IMR-90 (cell line): Measurements from ENCODE around the gene RGS3. TPM values are rescaled to one million over a fixed set of nuclear protein-coding genes. Genes with fewer than 3 reads are reported as not detected.

Experiments
- ATAC-seq: fragments of 200-7000 bp; cut with Tn5 transposase; 2 replicates; pipeline ENCODE4 v1.9.1; 2020; ENCODE audit warnings: low read depth, mild to moderate bottlenecking, moderate library complexity
- BruUV-seq: library from RNA; stranded (reverse); fragments of 400-500 nt; replicated peaks from 2 replicates; lab custom pipeline; 2021; lab: Mats Ljungman, UMichigan
- CTCF ChIA-PET: fragments of 300-600 bp; formaldehyde crosslinking; extraction: SDS; loops from one replicate; lab custom pipeline; 2021; ENCODE audit warnings: antibody characterized with exemption; lab: Yijun Ruan, JAX
- POLR2A ChIA-PET: fragments of 300-600 bp; sonication (Branson Sonifier 250); formaldehyde crosslinking; loops from one replicate; lab custom pipeline; 2022; ENCODE audit warnings: antibody characterized with exemption; ENCODE audit not compliant: unreplicated experiment; lab: Charles Lee
- DNase-seq: peaks from one replicate; pipeline ENCODE4 v3.0.0; 2013
- H2AFZ ChIP-seq: replicated peaks from 2 replicates; pipeline ENCODE3; 2013; ENCODE audit warnings: low read length, mild to moderate bottlenecking; ENCODE audit not compliant: poor library complexity
- H2AK5ac ChIP-seq: 2 replicates; pipeline ENCODE4 v1.6.1; 2013; ENCODE audit warnings: low read depth, low read length, inconsistent platforms
- H2AK9ac ChIP-seq: replicated peaks from 2 replicates; pipeline ENCODE3; 2013; ENCODE audit warnings: mild to moderate bottlenecking, low read depth, low read length, moderate library complexity; ENCODE audit not compliant: poor library complexity
- H2BK120ac ChIP-seq: 2 replicates; pipeline ENCODE4 v1.6.1; 2013; ENCODE audit warnings: low read depth, low read length, inconsistent platforms
- H2BK15ac ChIP-seq: 3 replicates; pipeline ENCODE4 v1.6.1; 2013; ENCODE audit warnings: low read depth, low read length, inconsistent platforms
- H2BK20ac ChIP-seq: 2 replicates; pipeline ENCODE4 v1.6.1; 2013; ENCODE audit warnings: low read depth, mild to moderate bottlenecking, inconsistent platforms, low read length, moderate library complexity
- H2BK5ac ChIP-seq: 2 replicates; pipeline ENCODE4 v1.6.1; 2013; ENCODE audit warnings: mild to moderate bottlenecking, low read depth, low read length, inconsistent platforms; ENCODE audit not compliant: poor library complexity, severe bottlenecking
- H3K14ac ChIP-seq: replicated peaks from 2 replicates; pipeline ENCODE4 v1.6.1; 2013; ENCODE audit warnings: low read depth, low read length, inconsistent platforms
- H3K18ac ChIP-seq: 2 replicates; pipeline ENCODE4 v1.6.1; 2013; ENCODE audit warnings: low read depth, low read length, control low read depth
- H3K23ac ChIP-seq: 2 replicates; pipeline ENCODE4 v1.6.1; 2013; ENCODE audit warnings: low read depth, low read length, inconsistent platforms
- H3K27ac ChIP-seq: 2 replicates; pipeline ENCODE4 v1.5.1; 2013; ENCODE audit warnings: mild to moderate bottlenecking, control low read depth, low read length; ENCODE audit not compliant: insufficient read depth
- H3K27me3 ChIP-seq: 2 replicates; pipeline ENCODE4 v1.6.1; 2013; ENCODE audit warnings: low read length; ENCODE audit not compliant: control insufficient read depth, insufficient read depth
- H3K36me3 ChIP-seq: 2 replicates; pipeline ENCODE4 v1.6.1; 2013; ENCODE audit warnings: low read length, mixed read lengths; ENCODE audit not compliant: control insufficient read depth, insufficient read depth
- H3K4ac ChIP-seq: 2 replicates; pipeline ENCODE4 v1.6.1; 2013; ENCODE audit warnings: low read depth, low read length, inconsistent platforms
- H3K4me1 ChIP-seq: 2 replicates; pipeline ENCODE4 v1.6.1; 2013; ENCODE audit warnings: low read length, mixed read lengths; ENCODE audit not compliant: control insufficient read depth, insufficient read depth
- H3K4me2 ChIP-seq: 2 replicates; pipeline ENCODE4 v1.6.1; 2013; ENCODE audit warnings: low read depth, mild to moderate bottlenecking, control low read depth, low read length, moderate library complexity
- H3K4me3 ChIP-seq: 2 replicates; pipeline ENCODE4 v1.5.1; 2013; ENCODE audit warnings: low read depth, mild to moderate bottlenecking, control low read depth, low read length, moderate library complexity; ENCODE audit not compliant: insufficient read depth
- H3K56ac ChIP-seq: 2 replicates; pipeline ENCODE4 v1.6.1; 2013; ENCODE audit warnings: low read length, inconsistent platforms; ENCODE audit not compliant: insufficient read depth; ENCODE audit errors: extremely low read depth
- H3K79me1 ChIP-seq, 2 experiments: 2 replicates each; pipeline ENCODE4 v1.6.1; 2013; ENCODE audit warnings: low read length in 2 of 2, inconsistent platforms in 1 of 2, low read depth in 1 of 2
- H3K9ac ChIP-seq: 2 replicates; pipeline ENCODE4 v1.6.1; 2013; ENCODE audit warnings: low read depth, low read length, control low read depth
- H3K9me1 ChIP-seq: 2 replicates; pipeline ENCODE4 v1.6.1; 2013; ENCODE audit warnings: low read length, inconsistent platforms; ENCODE audit not compliant: insufficient read depth
- H3K9me3 ChIP-seq: 2 replicates; pipeline ENCODE4 v1.6.1; 2013; ENCODE audit warnings: low read length; ENCODE audit not compliant: control insufficient read depth, insufficient read depth
- H4K20me1 ChIP-seq: 2 replicates; pipeline ENCODE4 v1.6.1; 2013; ENCODE audit warnings: low read length, inconsistent platforms; ENCODE audit not compliant: insufficient read depth
- H4K5ac ChIP-seq: 2 replicates; pipeline ENCODE4 v1.6.1; 2013; ENCODE audit warnings: mild to moderate bottlenecking, low read depth, low read length, control low read depth
- H4K8ac ChIP-seq, 2 experiments: 2 replicates each; pipeline ENCODE4 v1.6.1; 2013; ENCODE audit warnings: low read depth in 2 of 2, low read length in 2 of 2, control low read depth in 1 of 2, inconsistent platforms in 1 of 2
- H4K91ac ChIP-seq: 2 replicates; pipeline ENCODE4 v1.6.1; 2013; ENCODE audit warnings: low read depth, low read length, inconsistent platforms; ENCODE audit not compliant: insufficient read depth
- CHD1 ChIP-seq: IDR thresholded peaks from 2 replicates; pipeline ENCODE4 v1.6.1; 2012; ENCODE audit warnings: low read depth, low read length, improper control_type of control experiment
- CTCF ChIP-seq: conservative IDR thresholded peaks from 2 replicates; pipeline ENCODE4 v1.5.1; 2012; ENCODE audit warnings: mild to moderate bottlenecking, low read depth, low read length, improper control_type of control experiment
- FOS ChIP-seq: fragments of 150-350 bp; IDR thresholded peaks from 2 replicates; pipeline ENCODE4 v1.6.1; 2016; ENCODE audit warnings: low read depth, low read length
- MAFK ChIP-seq: IDR thresholded peaks from 2 replicates; pipeline ENCODE4 v1.6.1; 2012; ENCODE audit warnings: low read depth, low read length, improper control_type of control experiment
- MAZ ChIP-seq: IDR thresholded peaks from 2 replicates; pipeline ENCODE4 v1.6.1; 2012; ENCODE audit warnings: low read depth, mild to moderate bottlenecking, low read length, improper control_type of control experiment, moderate library complexity, borderline replicate concordance
- MXI1 ChIP-seq: IDR thresholded peaks from 2 replicates; pipeline ENCODE4 v1.6.1; 2012; ENCODE audit warnings: low read depth, mild to moderate bottlenecking, low read length, moderate library complexity, borderline replicate concordance
- RCOR1 ChIP-seq: IDR thresholded peaks from 2 replicates; pipeline ENCODE4 v1.6.1; 2012; ENCODE audit warnings: mild to moderate bottlenecking, low read length, improper control_type of control experiment; ENCODE audit not compliant: insufficient replicate concordance
- RFX5 ChIP-seq: IDR thresholded peaks from 2 replicates; pipeline ENCODE4 v1.8.0; 2012; ENCODE audit warnings: low read depth, mild to moderate bottlenecking, low read length, moderate library complexity
- SMC3 ChIP-seq: fragments of 150-350 bp; IDR thresholded peaks from 2 replicates; pipeline ENCODE4 v1.6.1; 2016; ENCODE audit warnings: low read depth, mild to moderate bottlenecking, antibody characterized with exemption, low read length, moderate library complexity
- USF2 ChIP-seq: fragments of 150-350 bp; IDR thresholded peaks from 2 replicates; pipeline ENCODE4 v1.6.1; 2017; ENCODE audit warnings: mild to moderate bottlenecking, antibody characterized with exemption, low read length, low read depth
- WGBS, 2 experiments: methylation state at CpG; one replicate each; pipeline versions ENCODE4 v1.1.5 to v1.1.7; 2013; ENCODE audit warnings: missing lambda C conversion rate in 2 of 2; ENCODE audit not compliant: insufficient read length in 1 of 2; ENCODE audit errors: extremely low coverage in 2 of 2; 5-methylcytosine and 5-hydroxymethylcytosine counted together
- dilution Hi-C: fragments of 300-500 bp; cut with HindIII; formaldehyde crosslinking; loops from one replicate; pipeline ENCODE4 v1.14.3; 2018; ENCODE audit warnings: low sequenced_read_pairs; ENCODE audit not compliant: unreplicated experiment
- in situ Hi-C: fragments of 300-500 bp; cut with MboI; formaldehyde crosslinking; loops from 3 replicates; pipeline ENCODE4 v1.14.3; 2019; ENCODE audit warnings: low sequenced_read_pairs, inconsistent platforms, mixed read lengths
- intact Hi-C: fragments of 100-400 bp; cut with micrococcal nuclease; formaldehyde crosslinking; loops from 2 replicates; pipeline ENCODE4 v1.10.0; 2022
- polyA plus RNA-seq, 3 experiments: library from polyadenylated mRNA; depleted of rRNA; stranded (reverse); fragments of >200 nt; gene quantifications; 2 replicates each; pipeline ENCODE4 v1.2.3, GENCODE V29; 2012; ENCODE audit warnings: low replicate concordance in 1 of 3
- total RNA-seq: library from RNA; depleted of rRNA; stranded (reverse); fragments of >200 nt; gene quantifications from 2 replicates; pipeline ENCODE4 v1.2.3, GENCODE V29; 2012

The RGS3 gene
- total and polyA plus RNA-seq, 2 of the 4 experiments (the other 2 are of a cell fraction) = 51.8 to 65.6 TPM

GRCh38 chr9:113568571-113569321 is 105.2 kb downstream of the RGS3 start:
- TF ChIP-seq FOS (no peak), MAFK (no peak), SMC3 (no peak), CTCF (no peak), RFX5 (no peak), MAZ (no peak), RCOR1 (no peak), USF2 (no peak), CHD1 (no peak), MXI1 (no peak)
- peak overlapping the region; percentile 21 for H3K4me2 ChIP-seq
- H3K4me1 ChIP-seq = peaks cover 32% of the 10 kb centered on the region
- dilution Hi-C loops (no loop called here), intact Hi-C loops (loop anchor here (5.0 kb wide), 1 partner anchor 111 kb away; no protein-coding TSS in a partner anchor), in situ Hi-C loops (no loop called here)
- H2AK9ac ChIP-seq = peak overlapping the region; percentile 12
- ATAC-seq = peak; percentile 44
- no peaks in the 10 kb centered on the region; the same call in 1 of the 2 replicates for H3K36me3 ChIP-seq
- H3K56ac ChIP-seq = no peak overlapping the region
- H3K4ac ChIP-seq = peak overlapping the region; percentile 34
- POLR2A ChIA-PET = no interaction called here
- no peak overlapping the region for H3K4me3 ChIP-seq
- H4K8ac ChIP-seq = peak overlapping the region in 1 of 2 experiments; percentile 46; a peak in 1 of 4 replicates
- no peak overlapping the region for H3K9ac ChIP-seq
- peak overlapping the region; percentile 72; the same call in 1 of the 2 replicates for H2BK20ac ChIP-seq
- peak overlapping the region; percentile 5 for H2BK5ac ChIP-seq
- CTCF ChIA-PET = interaction anchor here (0.9 to 1.3 kb wide), 3 partner anchors 9 to 28 kb away, joined by 3 to 6 read pairs (median 4); no protein-coding TSS in a partner anchor
- peak overlapping the region; percentile 44 for H4K5ac ChIP-seq
- H3K9me1 ChIP-seq = peaks cover 36% of the 10 kb centered on the region
- no TSS peak for BruUV-seq
- H2AFZ ChIP-seq = peak overlapping the region; percentile 59
- H3K14ac ChIP-seq = no peak overlapping the region; the same call in 1 of the 2 replicates
- H2BK120ac ChIP-seq = peak overlapping the region; percentile 19; the same call in 1 of the 2 replicates
- peak; percentile 43 for DNase-seq
- no peak overlapping the region; the same call in 2 of the 3 replicates for H2BK15ac ChIP-seq
- H3K27me3 ChIP-seq = no peaks in the 10 kb centered on the region
- peak overlapping the region; percentile 59; the same call in 1 of the 2 replicates for H3K23ac ChIP-seq
- peak overlapping the region; percentile 36 for H3K18ac ChIP-seq
- peak overlapping the region; percentile 51; the same call in 1 of the 2 replicates for H4K91ac ChIP-seq
- no peak overlapping the region for H3K27ac ChIP-seq
- H4K20me1 ChIP-seq = peaks cover 7% of the 10 kb centered on the region; the same call in 1 of the 2 replicates
- WGBS, 2 experiments = 80% methylated on average over 1 of the region's 11 CpGs; no CpG with 5 or more reads in 1 of the 2 experiments
- H2AK5ac ChIP-seq = peak overlapping the region; percentile 48
- H3K9me3 ChIP-seq = no peaks in the 10 kb centered on the region
- H3K79me1 ChIP-seq = peaks cover 30 to 72% of the 10 kb centered on the region in 2 experiments
